T-helper 2 cell treated with Interferon-gamma antibody and Interleukin-4, amounts not matched to agents 5 μg/mL and 100 μg/mL, for 36 hours (primary cell): ENCODE results near the gene PTPRD.
"Not testable (repeated sequence)": the region's sequence is repeated elsewhere in the genome, so short reads cannot be mapped to it uniquely, and the experiment has no call there.

Source experiments
- DNase-seq: peaks from one replicate; pipeline ENCODE4 v3.0.0; 2021; ENCODE audit warnings: low spot score
- H3K27ac Mint-ChIP-seq: one replicate; pipeline ENCODE4 v1.8.0; 2021; ENCODE audit warnings: mild to moderate bottlenecking, mixed read lengths
- H3K27me3 Mint-ChIP-seq: one replicate; pipeline ENCODE4 v1.8.0; 2021; ENCODE audit warnings: low read depth, mixed read lengths
- H3K36me3 Mint-ChIP-seq: one replicate; pipeline ENCODE4 v1.8.0; 2021; ENCODE audit warnings: low read depth, mixed read lengths
- H3K4me1 Mint-ChIP-seq: one replicate; pipeline ENCODE4 v1.8.0; 2021; ENCODE audit warnings: low read depth, mixed read lengths
- H3K4me3 Mint-ChIP-seq: one replicate; pipeline ENCODE4 v1.8.0; 2022; ENCODE audit warnings: mild to moderate bottlenecking, moderate library complexity, mixed read lengths
- H3K9me3 Mint-ChIP-seq: one replicate; pipeline ENCODE4 v1.8.0; 2021; ENCODE audit warnings: mixed read lengths

PTPRD gene

GRCh38 chr9:9002826-9003583, 1609.8 kb downstream of the PTPRD start:
- H3K4me1 Mint-ChIP-seq: no peaks in the 10 kb centered on the region
- DNase-seq: no peak
- H3K27ac Mint-ChIP-seq: no peak overlapping the region
- no peak overlapping the region for H3K4me3 Mint-ChIP-seq
- H3K27me3 Mint-ChIP-seq: no peaks in the 10 kb centered on the region
- no peaks in the 10 kb centered on the region for H3K36me3 Mint-ChIP-seq
- peaks cover 4% of the 10 kb centered on the region for H3K9me3 Mint-ChIP-seq

DNA sequence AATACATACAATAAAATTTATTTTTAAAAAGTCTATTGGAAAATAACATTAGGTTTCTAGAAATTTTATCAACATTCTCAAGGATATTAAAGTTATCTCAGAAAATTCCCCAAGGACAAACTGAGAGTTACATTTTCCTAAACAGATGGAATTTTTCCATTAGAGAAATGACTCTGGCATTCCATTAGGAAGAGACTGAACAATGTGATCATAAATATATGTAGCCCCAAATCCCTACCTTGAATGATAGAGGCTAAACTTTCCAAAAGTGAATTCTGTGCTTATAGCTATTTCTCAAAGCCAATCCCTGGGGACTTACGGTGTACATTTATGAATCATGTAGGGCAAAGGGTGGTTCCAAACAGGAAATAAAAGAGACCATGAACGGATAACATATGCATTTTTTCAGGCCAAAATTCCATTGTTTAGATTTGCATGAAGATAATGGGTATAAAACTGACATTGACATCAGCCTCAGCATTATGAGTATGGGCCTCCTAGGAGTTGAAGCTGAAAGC, 1632.2 kb downstream of the PTPRD start:
- no peak for DNase-seq
- no peak overlapping the region for H3K4me3 Mint-ChIP-seq
- no peaks in the 10 kb centered on the region for H3K9me3 Mint-ChIP-seq
- H3K4me1 Mint-ChIP-seq: no peaks in the 10 kb centered on the region
- no peaks in the 10 kb centered on the region for H3K36me3 Mint-ChIP-seq
- H3K27me3 Mint-ChIP-seq: no peaks in the 10 kb centered on the region
- H3K27ac Mint-ChIP-seq: no peak overlapping the region

- H3K9me3 Mint-ChIP-seq: no peaks in the 10 kb centered on the region
- H3K36me3 Mint-ChIP-seq: no peaks in the 10 kb centered on the region
- H3K27me3 Mint-ChIP-seq: no peaks in the 10 kb centered on the region
- no peaks in the 10 kb centered on the region for H3K4me1 Mint-ChIP-seq
- DNase-seq: no peak
- no peak overlapping the region for H3K27ac Mint-ChIP-seq
- H3K4me3 Mint-ChIP-seq: no peak overlapping the region
Measured at GRCh38 chr9:8978334-8978733, 1634.5 kb downstream of the PTPRD start.

DNA sequence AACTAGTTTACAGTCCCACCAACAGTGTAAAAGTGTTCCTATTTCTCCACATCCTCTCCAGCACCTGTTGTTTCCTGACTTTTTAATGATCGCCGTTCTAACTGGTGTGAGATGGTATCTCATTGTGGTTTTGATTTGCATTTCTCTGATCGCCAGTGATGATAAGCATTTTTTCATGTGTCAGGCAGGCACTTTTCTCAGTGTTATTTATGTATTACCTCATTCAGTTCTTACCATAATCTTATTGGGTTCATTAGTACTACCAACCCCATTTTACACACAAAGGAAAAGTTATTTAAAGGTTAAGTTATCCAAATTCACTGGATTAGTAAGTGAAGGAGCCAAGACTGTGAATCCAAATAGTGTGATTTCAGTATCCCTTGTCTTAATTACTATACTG, 1644.5 kb downstream of the PTPRD start:
- not testable (repeated sequence) for DNase-seq, H3K36me3 Mint-ChIP-seq, H3K4me1 Mint-ChIP-seq, H3K27me3 Mint-ChIP-seq, H3K9me3 Mint-ChIP-seq, H3K27ac Mint-ChIP-seq, H3K4me3 Mint-ChIP-seq

- DNase-seq: no peak
- H3K36me3 Mint-ChIP-seq: no peaks in the 10 kb centered on the region
- H3K27me3 Mint-ChIP-seq: no peaks in the 10 kb centered on the region
- H3K9me3 Mint-ChIP-seq: peaks cover 9% of the 10 kb centered on the region
- H3K4me3 Mint-ChIP-seq: no peak overlapping the region
- H3K4me1 Mint-ChIP-seq: peaks cover 1% of the 10 kb centered on the region
- H3K27ac Mint-ChIP-seq: no peak overlapping the region
Measured at GRCh38 chr9:8963885-8964284, 1648.9 kb downstream of the PTPRD start.

- DNase-seq: no peak
- H3K4me3 Mint-ChIP-seq: no peak overlapping the region
- H3K27ac Mint-ChIP-seq: no peak overlapping the region
- H3K27me3 Mint-ChIP-seq: no peaks in the 10 kb centered on the region
- H3K9me3 Mint-ChIP-seq: peaks cover 9% of the 10 kb centered on the region
- no peaks in the 10 kb centered on the region for H3K36me3 Mint-ChIP-seq
- H3K4me1 Mint-ChIP-seq: no peaks in the 10 kb centered on the region
Measured at GRCh38 chr9:8962084-8962483, 1650.7 kb downstream of the PTPRD start.

DNA sequence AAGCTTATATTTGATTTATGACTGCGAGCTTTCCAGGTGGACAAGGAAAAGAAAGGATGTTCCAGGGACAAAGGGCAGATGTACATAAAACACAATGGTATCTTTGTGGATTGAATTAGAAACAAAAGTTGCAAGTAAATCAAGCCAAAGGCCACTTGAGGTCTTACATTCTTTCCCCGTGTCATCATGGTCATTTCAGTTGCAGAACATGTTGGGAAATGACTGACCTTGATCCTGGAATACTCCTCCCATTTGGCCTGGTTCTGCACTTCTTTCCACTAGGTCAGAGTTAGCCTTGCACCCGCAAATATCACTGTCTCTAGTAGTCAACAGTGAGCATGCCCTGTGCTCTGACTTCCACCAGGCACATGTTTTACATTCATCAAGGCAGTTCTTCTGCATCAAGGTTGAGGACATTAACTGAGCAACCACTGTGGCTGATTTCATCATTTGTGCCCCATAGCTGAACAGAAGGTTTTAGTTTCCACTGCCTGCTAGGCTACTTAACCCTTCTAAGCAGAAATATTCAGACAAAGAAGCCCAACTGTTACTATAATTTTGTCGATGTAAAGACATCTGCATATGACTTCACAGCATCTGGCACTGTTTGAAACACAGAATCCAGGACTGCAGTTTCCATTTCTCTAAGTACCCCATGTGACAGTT, 1651.5 kb downstream of the PTPRD start:
- Mint-ChIP-seq H3K4me1 (no peaks in the 10 kb centered on the region), H3K27me3 (no peaks in the 10 kb centered on the region), H3K9me3 (peaks cover 4% of the 10 kb centered on the region)

DNA sequence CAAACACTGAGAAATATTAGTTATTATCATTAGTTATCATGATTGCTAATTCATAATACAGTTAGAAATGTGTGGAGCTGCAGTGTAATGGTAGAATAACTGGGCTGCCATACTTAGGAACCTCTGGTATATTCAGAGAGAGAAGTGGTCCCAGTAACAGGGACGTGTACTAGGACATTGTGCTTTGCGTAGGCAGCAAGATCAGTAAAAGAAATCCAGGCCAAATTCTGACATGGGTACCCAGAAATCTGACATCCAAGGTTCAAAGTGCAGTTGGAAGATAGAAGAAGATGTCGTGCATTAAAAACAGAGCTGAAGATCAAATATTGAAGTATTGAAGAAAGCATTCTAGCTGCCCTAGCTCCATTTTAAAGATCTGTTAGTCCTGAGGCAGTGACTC, 1652.5 kb downstream of the PTPRD start:
- Mint-ChIP-seq H3K4me1 (no peaks in the 10 kb centered on the region), H3K27ac (no peak overlapping the region), H3K4me3 (no peak overlapping the region), H3K27me3 (no peaks in the 10 kb centered on the region), H3K9me3 (peaks cover 4% of the 10 kb centered on the region), H3K36me3 (no peaks in the 10 kb centered on the region)
- no peak for DNase-seq

More for the DNA sequence above, 1651.5 kb downstream of the PTPRD start:
- Mint-ChIP-seq H3K36me3 (no peaks in the 10 kb centered on the region), H3K27ac (no peak overlapping the region), H3K4me3 (no peak overlapping the region)
- no peak for DNase-seq

DNA sequence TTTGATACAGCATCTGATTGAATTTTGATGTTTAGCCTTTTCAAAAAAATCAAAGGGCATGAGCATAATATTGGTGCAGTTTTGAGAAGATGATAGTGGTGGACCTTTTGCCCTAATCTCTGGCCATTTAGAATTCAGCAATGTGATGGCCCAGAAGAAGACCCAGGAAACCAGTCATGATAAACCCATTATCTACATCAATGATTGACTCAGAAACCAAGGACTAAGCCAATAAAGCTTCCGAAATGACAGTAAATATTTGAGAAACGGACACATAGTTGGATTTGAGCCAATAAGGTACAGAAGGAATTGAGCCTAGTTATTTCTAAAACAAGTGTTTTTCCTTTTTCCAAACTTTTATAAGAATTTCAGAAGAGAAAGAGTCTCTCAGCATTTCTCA, 1654.4 kb downstream of the PTPRD start:
- no peaks in the 10 kb centered on the region for H3K4me1 Mint-ChIP-seq
- no peaks in the 10 kb centered on the region for H3K27me3 Mint-ChIP-seq
- DNase-seq: no peak
- no peak overlapping the region for H3K27ac Mint-ChIP-seq
- H3K36me3 Mint-ChIP-seq: no peaks in the 10 kb centered on the region
- H3K4me3 Mint-ChIP-seq: no peak overlapping the region
- H3K9me3 Mint-ChIP-seq: peaks cover 4% of the 10 kb centered on the region

DNA sequence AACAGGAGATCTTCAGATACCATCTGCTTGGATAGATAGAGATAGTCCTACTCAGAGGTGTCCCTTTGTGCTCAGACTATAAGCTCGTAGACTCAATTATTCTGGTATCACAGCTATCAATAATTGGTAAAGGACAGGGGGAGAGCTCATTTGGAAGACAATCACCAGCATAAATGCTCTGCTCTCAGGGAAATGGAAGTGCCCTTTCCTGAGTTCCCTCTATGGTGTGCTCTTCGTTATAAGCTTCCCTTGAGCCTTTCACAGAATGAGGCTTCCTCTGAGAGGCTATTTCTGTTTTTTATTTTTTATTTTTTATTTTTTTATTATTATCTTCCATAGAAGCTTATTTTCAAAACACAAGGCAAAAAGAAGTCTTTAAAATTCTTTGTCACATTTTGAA, 1657.5 kb downstream of the PTPRD start:
- no peaks in the 10 kb centered on the region for H3K27me3 Mint-ChIP-seq

GRCh38 chr9:8946461-8946860, 1666.3 kb downstream of the PTPRD start:
- H3K9me3 Mint-ChIP-seq: no peaks in the 10 kb centered on the region
- H3K27me3 Mint-ChIP-seq: no peaks in the 10 kb centered on the region
- H3K4me3 Mint-ChIP-seq: no peak overlapping the region
- no peaks in the 10 kb centered on the region for H3K4me1 Mint-ChIP-seq
- no peak for DNase-seq
- no peaks in the 10 kb centered on the region for H3K36me3 Mint-ChIP-seq
- no peak overlapping the region for H3K27ac Mint-ChIP-seq

More for the DNA sequence above, 1657.5 kb downstream of the PTPRD start:
- Mint-ChIP-seq H3K9me3 (peaks cover 3% of the 10 kb centered on the region), H3K27ac (no peak overlapping the region), H3K4me3 (no peak overlapping the region), H3K4me1 (no peaks in the 10 kb centered on the region), H3K36me3 (no peaks in the 10 kb centered on the region)
- no peak for DNase-seq

GRCh38 chr9:8943392-8943791, 1669.4 kb downstream of the PTPRD start:
- no peaks in the 10 kb centered on the region for H3K27me3 Mint-ChIP-seq
- no peak overlapping the region for H3K4me3 Mint-ChIP-seq

DNA sequence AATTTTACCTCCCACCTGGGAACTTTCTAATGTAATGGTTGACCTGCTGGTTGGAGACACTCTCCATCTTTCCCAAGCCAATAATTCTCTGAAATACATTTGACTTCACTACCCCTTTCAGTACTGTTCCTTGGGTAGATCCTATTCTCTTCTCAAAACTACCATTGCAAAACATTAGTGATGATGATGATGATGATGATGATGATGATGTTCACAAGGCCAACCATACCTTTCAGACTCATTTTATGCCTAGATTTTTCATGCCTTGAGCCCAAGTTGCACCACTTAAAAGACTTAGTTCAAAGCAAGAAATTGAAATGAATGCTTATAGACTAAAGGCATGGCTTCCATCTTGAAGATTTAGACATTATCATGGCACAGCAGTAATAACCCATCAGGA, 1672.2 kb downstream of the PTPRD start:
- Mint-ChIP-seq H3K9me3 (no peaks in the 10 kb centered on the region), H3K27me3 (no peaks in the 10 kb centered on the region), H3K4me3 (no peak overlapping the region), H3K27ac (no peak overlapping the region), H3K36me3 (no peaks in the 10 kb centered on the region), H3K4me1 (no peaks in the 10 kb centered on the region)
- DNase-seq: no peak

More at GRCh38 chr9:8943392-8943791, 1669.4 kb downstream of the PTPRD start:
- no peaks in the 10 kb centered on the region for H3K9me3 Mint-ChIP-seq
- H3K4me1 Mint-ChIP-seq: no peaks in the 10 kb centered on the region
- no peak overlapping the region for H3K27ac Mint-ChIP-seq
- H3K36me3 Mint-ChIP-seq: no peaks in the 10 kb centered on the region
- DNase-seq: no peak

DNA sequence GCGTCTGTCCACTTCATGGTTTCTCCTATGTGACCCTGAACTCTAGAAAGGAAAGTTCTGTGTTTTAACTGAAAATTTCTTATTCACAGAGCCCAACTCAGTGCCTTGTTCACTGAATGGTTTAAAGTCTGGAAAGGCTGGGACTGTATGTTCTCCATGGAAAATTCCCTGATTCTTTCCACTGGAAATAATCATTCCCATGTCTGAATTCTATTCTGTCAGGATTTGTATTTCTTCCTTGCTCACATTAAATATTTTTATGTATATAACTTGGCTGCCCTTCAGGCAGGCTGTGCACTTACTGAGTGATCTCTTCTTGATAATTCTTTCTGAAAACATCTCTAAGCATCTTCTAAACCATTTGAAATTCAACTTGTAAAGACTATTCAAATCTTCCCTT, 1686.3 kb downstream of the PTPRD start:
- Mint-ChIP-seq H3K27me3 (no peaks in the 10 kb centered on the region), H3K9me3 (no peaks in the 10 kb centered on the region), H3K4me1 (no peaks in the 10 kb centered on the region), H3K4me3 (no peak overlapping the region), H3K27ac (no peak overlapping the region), H3K36me3 (no peaks in the 10 kb centered on the region)
- no peak for DNase-seq
